Muscle layer of colon (tissue), 2 donors: ENCODE results near the gene PRDM7.

ENCODE experiments used
- H3K27ac ChIP-seq: one replicate; pipeline ENCODE4 v1.7.0; 2013; ENCODE audit warnings: low read depth, mild to moderate bottlenecking, low read length, moderate library complexity
- H3K27me3 ChIP-seq, 2 donors: one replicate each; pipeline ENCODE4 v1.7.0; 2013; ENCODE audit warnings: low read length in 2 of 2, mild to moderate bottlenecking in 2 of 2; ENCODE audit not compliant: insufficient read depth in 2 of 2, control insufficient read depth in 1 of 2
- H3K36me3 ChIP-seq: one replicate; pipeline ENCODE4 v1.7.0; 2013; ENCODE audit warnings: mild to moderate bottlenecking, low read length; ENCODE audit not compliant: insufficient read depth
- H3K4me1 ChIP-seq: one replicate; pipeline ENCODE4 v1.7.0; 2013; ENCODE audit warnings: mild to moderate bottlenecking, low read length; ENCODE audit not compliant: insufficient read depth
- H3K4me3 ChIP-seq, 2 donors: one replicate each; pipeline ENCODE4 v1.7.0; 2013; ENCODE audit warnings: low read length in 2 of 2, low read depth in 1 of 2, mild to moderate bottlenecking in 1 of 2, moderate library complexity in 1 of 2
- H3K9ac ChIP-seq: one replicate; pipeline ENCODE4 v1.7.0; 2013; ENCODE audit warnings: low read length
- H3K9me3 ChIP-seq: one replicate; pipeline ENCODE4 v1.7.0; 2013; ENCODE audit warnings: mild to moderate bottlenecking, low read length
- donor health status: abdominal sarcoma.
- donor health status: Adenocarcinoma of cecum.

PRDM7 gene

DNA sequence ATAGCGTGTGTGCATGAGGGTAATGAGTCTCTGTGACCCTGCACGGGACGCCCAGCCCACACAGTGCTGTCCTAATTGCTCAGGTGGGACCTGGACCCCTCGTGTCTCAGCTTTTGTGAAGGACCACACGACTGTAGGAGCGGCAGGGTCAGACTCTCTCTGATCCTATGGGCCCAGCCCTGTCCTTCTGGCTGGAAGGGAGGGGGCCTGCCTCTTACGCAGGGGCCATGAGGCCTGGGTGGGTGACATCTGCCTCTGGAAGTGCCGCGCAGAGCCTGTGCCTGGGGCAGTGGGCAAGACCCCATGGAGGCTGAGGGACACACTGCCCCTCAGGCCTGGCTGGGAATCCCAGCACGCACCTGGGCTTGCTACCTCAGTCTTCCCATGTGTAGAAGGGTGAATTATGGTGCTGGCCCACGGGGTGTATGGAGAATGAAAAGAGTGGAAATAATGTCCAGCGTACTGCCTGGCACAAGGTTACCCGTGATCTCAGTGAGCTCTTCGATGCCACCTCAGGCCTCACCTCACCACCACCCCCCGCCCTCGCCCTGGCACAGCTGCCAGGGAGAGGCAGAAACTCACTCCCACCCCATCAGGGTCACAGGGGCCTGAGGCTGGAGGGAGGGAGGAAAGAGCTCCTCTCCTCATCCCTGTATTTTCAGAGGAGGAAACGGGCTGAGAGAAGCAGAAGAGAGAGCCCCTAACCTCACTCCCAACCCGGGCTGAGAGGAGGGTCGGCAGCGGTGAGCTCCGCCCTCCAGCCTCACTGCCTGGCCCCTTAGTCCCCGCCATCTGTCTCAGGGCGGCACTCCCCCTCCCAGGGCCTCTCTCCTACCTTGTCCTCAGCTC is 30.8 kb downstream of the PRDM7 start:
- Histone ChIP-seq H3K27me3 (peaks cover 0 to 14% of the 10 kb centered on the region in 2 donors), H3K9ac (no peak overlapping the region), H3K4me3 (peak overlapping the region in 1 of 2 donors; percentile 44), H3K4me1 (peaks cover 10% of the 10 kb centered on the region), H3K36me3 (no peaks in the 10 kb centered on the region), H3K27ac (no peak overlapping the region), H3K9me3 (no peaks in the 10 kb centered on the region)

DNA sequence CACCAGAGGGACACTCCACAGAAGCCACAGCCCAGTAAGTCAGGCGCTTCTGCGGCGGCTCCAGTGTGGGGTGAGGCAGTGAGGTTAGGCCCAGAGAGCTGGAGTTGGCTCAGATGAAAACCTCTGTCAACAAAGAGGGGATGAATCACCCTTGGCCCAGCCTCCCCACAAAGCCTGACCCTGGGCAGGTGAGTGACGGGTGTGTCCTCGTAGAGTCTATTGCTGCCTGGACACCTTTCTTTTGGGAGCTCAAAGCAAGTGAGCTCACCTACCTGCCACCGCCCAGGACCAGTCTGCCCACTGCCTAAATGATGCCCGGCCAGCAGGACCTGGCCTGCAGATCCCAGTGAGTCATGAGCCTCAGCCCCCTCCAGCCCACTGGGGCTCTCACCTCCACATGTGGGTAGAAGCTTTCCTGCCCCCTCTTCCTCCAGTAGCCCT is 33.0 kb downstream of the PRDM7 start:
- Histone ChIP-seq H3K36me3 (peaks cover 6% of the 10 kb centered on the region), H3K4me1 (peaks cover 10% of the 10 kb centered on the region), H3K27ac (no peak overlapping the region)

DNA sequence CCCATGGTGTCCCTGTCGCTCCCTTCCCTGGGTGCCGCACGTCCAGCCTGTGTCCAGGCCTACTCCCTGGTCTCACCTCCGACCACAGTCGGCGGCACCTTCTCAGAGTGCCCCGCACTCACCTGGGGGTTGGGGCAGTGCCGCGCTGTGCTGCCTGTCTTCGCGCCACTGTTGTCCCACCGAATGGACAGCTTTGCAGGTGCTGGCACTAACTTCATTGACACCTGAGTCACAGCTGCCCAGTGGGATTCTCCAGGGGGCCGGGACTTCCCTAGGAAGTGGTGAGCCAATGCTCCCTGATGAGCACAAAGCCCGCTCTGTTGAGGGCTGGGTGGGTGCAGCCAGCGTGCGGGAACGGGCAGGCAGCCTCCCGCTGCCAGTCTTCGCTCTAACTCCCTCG is 33.6 kb downstream of the PRDM7 start:
- no peak overlapping the region for H3K9ac ChIP-seq
- no peaks in the 10 kb centered on the region for H3K9me3 ChIP-seq
- H3K4me1 ChIP-seq = peaks cover 10% of the 10 kb centered on the region
- H3K27me3 ChIP-seq = peaks cover 0 to 14% of the 10 kb centered on the region in 2 donors
- peaks cover 10% of the 10 kb centered on the region for H3K36me3 ChIP-seq
- no peak overlapping the region for H3K4me3 ChIP-seq
- no peak overlapping the region for H3K27ac ChIP-seq

More for the DNA sequence above, 33.0 kb downstream of the PRDM7 start:
- no peak overlapping the region for H3K4me3 ChIP-seq
- H3K9me3 ChIP-seq = no peaks in the 10 kb centered on the region
- H3K9ac ChIP-seq = no peak overlapping the region
- H3K27me3 ChIP-seq = peaks cover 0 to 14% of the 10 kb centered on the region in 2 donors

DNA sequence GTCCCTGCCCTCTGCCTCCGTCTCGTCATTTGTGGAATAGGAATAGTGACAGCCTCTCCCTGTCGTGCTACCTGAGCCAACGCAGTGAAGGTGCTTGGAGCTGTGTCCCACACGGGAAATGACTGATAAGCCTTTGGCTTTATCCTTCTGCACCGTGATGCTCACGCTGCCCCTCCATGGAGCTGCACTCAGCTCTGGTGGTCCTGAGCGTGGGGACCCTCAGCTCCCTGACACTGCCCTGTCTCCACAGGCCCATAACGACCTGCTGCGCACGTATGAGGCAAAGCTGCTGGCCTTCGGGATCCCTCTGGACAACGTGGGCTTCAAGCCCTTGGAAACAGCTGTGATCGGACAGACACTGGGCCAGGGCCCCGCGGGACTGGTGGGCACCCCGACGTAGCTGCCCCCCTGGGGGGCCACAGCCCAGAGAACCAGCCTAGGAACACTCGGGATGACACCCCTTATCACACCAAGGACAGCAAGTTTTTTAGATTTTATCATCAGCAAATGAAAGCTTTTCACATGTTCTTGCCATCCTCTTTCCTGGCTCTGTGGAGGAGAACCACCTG is 34.1 kb downstream of the PRDM7 start:
- Histone ChIP-seq H3K27ac (no peak overlapping the region), H3K9me3 (no peaks in the 10 kb centered on the region), H3K4me1 (peaks cover 10% of the 10 kb centered on the region), H3K27me3 (peaks cover 0 to 14% of the 10 kb centered on the region in 2 donors), H3K4me3 (no peak overlapping the region), H3K36me3 (peaks cover 10% of the 10 kb centered on the region), H3K9ac (no peak overlapping the region)

DNA sequence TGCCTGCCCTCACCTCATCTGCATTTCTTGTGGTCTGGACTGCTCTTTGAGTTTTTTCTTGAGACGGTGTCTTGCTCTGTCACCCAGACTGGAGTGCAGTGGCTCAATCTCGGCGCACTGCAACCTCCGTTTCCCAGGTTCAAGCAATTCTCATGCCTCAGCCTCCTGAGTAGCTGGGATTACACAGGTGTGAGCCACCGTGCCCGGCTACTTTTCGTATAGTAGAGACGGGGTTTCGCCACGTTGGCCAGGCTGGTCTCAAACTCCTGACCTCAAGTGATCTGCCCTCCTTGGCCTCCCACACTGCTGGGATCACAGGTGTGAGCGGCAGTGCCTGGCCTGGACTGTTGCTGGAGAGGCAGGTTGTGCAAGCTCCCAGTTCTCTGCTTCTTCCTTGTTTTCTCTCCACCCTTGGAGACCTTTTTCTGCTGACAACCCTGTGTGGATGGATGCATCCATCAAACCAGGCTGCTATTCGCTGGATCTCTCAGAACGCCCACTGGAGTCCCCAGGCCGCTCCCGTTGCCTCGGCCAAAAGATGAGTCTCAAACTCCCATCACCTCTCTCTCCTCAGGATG is 35.1 kb downstream of the PRDM7 start:
- Histone ChIP-seq H3K27me3 (peaks cover 0 to 9% of the 10 kb centered on the region in 2 donors), H3K4me1 (peaks cover 6% of the 10 kb centered on the region), H3K9ac (no peak overlapping the region), H3K36me3 (peaks cover 10% of the 10 kb centered on the region), H3K9me3 (no peaks in the 10 kb centered on the region), H3K27ac (no peak overlapping the region), H3K4me3 (no peak overlapping the region)

DNA sequence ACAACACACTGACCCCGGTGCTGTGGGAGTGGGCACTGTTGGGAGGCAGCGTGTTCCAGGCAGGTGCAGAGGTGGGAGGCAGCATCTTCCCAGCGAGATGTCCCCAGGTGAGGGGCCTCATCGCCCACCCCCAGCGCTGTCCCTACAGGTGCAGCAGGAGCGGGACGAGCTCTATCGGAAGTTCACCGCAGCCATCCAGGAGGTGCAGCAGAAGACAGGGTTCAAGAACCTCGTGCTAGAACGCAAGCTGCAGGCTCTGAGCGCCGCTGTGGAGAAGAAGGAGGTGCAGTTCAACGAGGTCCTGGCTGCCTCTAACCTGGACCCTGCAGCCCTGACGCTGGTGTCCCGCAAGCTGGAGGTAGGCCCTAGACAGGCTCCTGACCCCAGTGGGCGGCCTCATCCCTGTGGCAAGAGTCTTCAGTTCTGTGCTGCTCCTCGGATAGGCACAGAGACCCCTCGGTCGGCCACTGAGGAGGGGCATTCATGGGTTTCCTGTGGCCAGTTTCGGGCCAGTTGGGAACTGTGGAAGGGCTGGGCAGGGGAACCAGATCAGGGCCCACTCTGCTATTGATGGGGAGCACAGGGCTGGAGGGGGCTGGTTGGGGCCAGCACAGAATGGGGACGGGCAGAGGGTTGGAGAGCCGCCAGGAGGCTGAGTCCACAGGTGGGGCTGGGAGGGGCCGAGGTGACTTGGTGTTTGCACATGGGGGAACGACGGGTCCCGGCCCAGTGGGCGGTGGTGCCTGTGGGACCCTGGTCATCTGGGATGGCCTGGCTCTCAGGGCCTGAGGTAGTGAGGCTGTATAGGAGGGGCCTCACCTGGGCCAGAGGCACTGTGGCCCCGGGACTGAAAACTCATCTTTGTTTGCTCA is 36.7 kb downstream of the PRDM7 start:
- Histone ChIP-seq H3K27ac (no peak overlapping the region), H3K27me3 (no peaks in the 10 kb centered on the region), H3K9me3 (no peaks in the 10 kb centered on the region), H3K4me3 (no peak overlapping the region), H3K36me3 (peaks cover 22% of the 10 kb centered on the region), H3K9ac (no peak overlapping the region), H3K4me1 (no peaks in the 10 kb centered on the region)

DNA sequence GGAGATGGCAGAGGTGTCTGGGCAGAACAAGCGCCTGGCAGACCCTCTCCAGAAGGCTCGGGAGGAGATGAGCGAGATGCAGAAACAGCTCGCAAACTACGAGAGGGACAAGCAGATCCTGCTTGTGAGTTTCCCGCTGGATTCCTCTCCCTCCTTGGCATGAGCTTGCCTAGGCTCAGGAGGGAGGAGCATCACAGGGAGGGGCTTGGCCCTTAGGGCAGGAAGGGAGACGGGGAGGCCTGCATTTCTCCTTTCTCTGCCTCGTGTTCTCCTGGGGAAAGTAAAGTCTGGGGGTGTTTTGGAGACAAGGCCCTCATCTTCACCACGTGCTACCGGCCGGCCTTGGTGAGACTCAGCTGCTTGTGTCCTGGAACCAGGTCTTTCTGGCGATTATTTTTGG is 39.9 kb downstream of the PRDM7 start:
- H3K9me3 ChIP-seq = no peaks in the 10 kb centered on the region
- H3K9ac ChIP-seq = no peak overlapping the region
- no peak overlapping the region for H3K4me3 ChIP-seq
- H3K27me3 ChIP-seq = no peaks in the 10 kb centered on the region
- no peak overlapping the region for H3K27ac ChIP-seq
- peaks cover 22% of the 10 kb centered on the region for H3K36me3 ChIP-seq
- no peaks in the 10 kb centered on the region for H3K4me1 ChIP-seq

DNA sequence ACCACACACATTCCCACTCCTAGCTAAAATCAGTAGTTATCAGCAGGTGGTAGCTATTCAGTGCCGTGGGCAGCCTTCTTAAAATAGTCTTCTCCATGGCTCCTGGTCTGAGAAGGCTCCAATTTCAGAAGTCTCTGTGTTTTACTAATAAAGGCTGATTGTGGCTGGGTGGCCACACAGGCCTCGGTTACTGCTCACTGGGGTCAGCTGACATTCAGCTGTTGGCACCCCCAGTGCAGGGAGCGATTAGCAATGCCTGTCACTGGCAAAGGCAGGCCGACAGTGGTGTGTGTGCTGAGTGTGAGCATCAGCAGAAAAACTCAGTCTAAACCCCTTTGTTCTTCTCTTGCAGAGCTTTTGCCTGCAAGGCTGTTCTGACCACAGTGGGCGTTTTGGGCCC is 41.2 kb downstream of the PRDM7 start:
- Histone ChIP-seq H3K9ac (no peak overlapping the region), H3K27ac (no peak overlapping the region), H3K9me3 (no peaks in the 10 kb centered on the region), H3K4me1 (no peaks in the 10 kb centered on the region), H3K4me3 (no peak overlapping the region), H3K27me3 (no peaks in the 10 kb centered on the region), H3K36me3 (peaks cover 31% of the 10 kb centered on the region)

DNA sequence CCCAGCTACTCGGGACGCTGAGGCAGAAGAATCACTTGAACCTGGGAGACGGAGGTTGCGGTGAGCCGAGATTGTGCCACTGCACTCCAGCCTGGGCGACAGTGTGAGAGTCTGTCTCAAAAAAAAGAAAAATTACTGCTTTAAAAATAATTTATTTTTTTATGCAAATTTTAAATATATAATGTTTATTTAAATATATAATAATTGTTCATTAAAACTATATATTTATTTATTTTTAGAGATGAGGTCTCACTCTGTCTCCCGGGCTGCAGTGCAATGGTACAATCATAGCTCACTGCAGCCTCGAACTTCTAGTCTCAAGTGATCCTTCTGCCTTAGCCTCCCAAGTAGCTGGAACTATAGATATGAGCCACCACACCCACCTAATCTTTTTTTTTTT is 42.6 kb downstream of the PRDM7 start:
- no peak overlapping the region for H3K9ac ChIP-seq
- H3K36me3 ChIP-seq = peaks cover 25% of the 10 kb centered on the region
- H3K4me1 ChIP-seq = no peaks in the 10 kb centered on the region
- H3K27me3 ChIP-seq = no peaks in the 10 kb centered on the region
- H3K9me3 ChIP-seq = no peaks in the 10 kb centered on the region
- H3K27ac ChIP-seq = no peak overlapping the region
- H3K4me3 ChIP-seq = no peak overlapping the region

DNA sequence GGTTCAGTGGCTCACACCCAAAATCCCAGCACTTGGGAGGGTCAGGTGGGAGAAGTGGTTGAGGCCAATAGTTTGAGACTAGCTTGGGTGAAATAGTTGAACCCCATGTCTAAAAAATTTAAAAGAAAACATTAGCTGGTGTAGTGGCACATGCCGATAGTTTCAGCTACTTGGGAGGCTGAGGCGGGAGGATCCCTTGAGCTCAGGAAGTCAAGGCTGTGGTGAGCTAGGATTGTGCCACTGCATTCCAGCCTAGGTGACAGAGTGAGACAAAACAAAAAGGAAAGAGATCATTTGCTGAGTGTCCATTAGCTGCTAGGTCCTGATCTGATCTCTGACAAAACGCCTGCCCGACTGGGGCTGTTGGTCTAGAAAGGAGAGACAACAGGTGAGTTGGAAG is 43.7 kb downstream of the PRDM7 start:
- Histone ChIP-seq H3K4me3 (no peak overlapping the region), H3K9me3 (no peaks in the 10 kb centered on the region), H3K4me1 (no peaks in the 10 kb centered on the region), H3K27ac (no peak overlapping the region), H3K27me3 (no peaks in the 10 kb centered on the region), H3K9ac (no peak overlapping the region), H3K36me3 (peaks cover 26% of the 10 kb centered on the region)
